ENCODE data around the gene PGAM1. TPM values are rescaled to one million over a fixed set of nuclear protein-coding genes. Genes with fewer than 3 reads are reported as not detected.

Gene PGAM1
- polyA plus RNA-seq, 1 donor from 2014 or later = 195 TPM

DNA sequence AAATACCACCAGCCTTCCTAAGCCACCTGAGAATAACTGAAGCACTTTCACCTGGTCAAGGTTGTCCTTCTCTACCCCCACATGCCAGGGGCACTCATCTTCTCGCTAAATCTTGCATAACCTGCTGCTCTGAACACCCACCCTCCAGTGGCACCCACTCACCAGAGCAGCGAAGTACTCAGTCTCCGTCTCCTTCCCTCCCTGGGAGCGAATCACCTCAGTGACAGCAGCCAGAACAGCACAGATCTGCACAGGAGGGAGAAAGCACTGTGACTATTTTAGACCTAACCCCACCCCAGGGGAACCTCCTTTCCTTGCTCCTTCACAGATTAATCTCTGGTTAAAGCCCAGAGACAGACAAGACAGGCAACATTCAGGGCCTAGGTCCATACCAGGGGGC is 29.9 kb upstream of the PGAM1 start:
- Histone ChIP-seq H3K4me2 (ENCODE audit: low read length) (no peak overlapping the region), H3K9me2 (ENCODE audit: insufficient read depth, low read length) (no peaks in the 10 kb centered on the region), H4K20me1 (ENCODE audit: insufficient read depth) (no peaks in the 10 kb centered on the region), H2AFZ (ENCODE audit: low read depth, low read length) (no peak overlapping the region), H3K27me3 (ENCODE audit: insufficient read depth, low read depth, low read length) (no peaks in the 10 kb centered on the region), H3K9me3 (ENCODE audit: low read length) (no peaks in the 10 kb centered on the region), H3K79me2 (replicated peaks; ENCODE audit: insufficient read depth, low read length) (no peaks in the 10 kb centered on the region), H3F3A (ENCODE audit: insufficient read depth, low read length, poor library complexity, severe bottlenecking) (no peaks in the 10 kb centered on the region), H3K36me3 (ENCODE audit: insufficient read depth, low read length) (no peaks in the 10 kb centered on the region), H3K27ac (ENCODE audit: low read length) (no peak overlapping the region), H3K4me3 (ENCODE audit: low read length) (no peak overlapping the region), H3K9ac (ENCODE audit: low read length) (no peak overlapping the region)
- no peak for TF ChIP-seq EZH2 (IDR thresholded peaks at IDR 0.05; ENCODE audit: borderline replicate concordance, insufficient read depth, low read length, poor library complexity, severe bottlenecking)
- no peak for TF ChIP-seq RAD21 (conservative IDR thresholded peaks at IDR 0.05)
- TF ChIP-seq, protein P1, sequence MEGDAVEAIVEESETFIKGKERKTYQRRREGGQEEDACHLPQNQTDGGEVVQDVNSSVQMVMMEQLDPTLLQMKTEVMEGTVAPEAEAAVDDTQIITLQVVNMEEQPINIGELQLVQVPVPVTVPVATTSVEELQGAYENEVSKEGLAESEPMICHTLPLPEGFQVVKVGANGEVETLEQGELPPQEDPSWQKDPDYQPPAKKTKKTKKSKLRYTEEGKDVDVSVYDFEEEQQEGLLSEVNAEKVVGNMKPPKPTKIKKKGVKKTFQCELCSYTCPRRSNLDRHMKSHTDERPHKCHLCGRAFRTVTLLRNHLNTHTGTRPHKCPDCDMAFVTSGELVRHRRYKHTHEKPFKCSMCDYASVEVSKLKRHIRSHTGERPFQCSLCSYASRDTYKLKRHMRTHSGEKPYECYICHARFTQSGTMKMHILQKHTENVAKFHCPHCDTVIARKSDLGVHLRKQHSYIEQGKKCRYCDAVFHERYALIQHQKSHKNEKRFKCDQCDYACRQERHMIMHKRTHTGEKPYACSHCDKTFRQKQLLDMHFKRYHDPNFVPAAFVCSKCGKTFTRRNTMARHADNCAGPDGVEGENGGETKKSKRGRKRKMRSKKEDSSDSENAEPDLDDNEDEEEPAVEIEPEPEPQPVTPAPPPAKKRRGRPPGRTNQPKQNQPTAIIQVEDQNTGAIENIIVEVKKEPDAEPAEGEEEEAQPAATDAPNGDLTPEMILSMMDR (IDR thresholded peaks at IDR 0.05; ENCODE audit: poor library complexity, severe bottlenecking) = no peak
- no peak for TF ChIP-seq POLR2AphosphoS5 (IDR thresholded peaks at IDR 0.05)
- TF ChIP-seq SMC3 (conservative IDR thresholded peaks at IDR 0.05; ENCODE audit: poor library complexity) = no peak
- TF ChIP-seq, protein P2, sequence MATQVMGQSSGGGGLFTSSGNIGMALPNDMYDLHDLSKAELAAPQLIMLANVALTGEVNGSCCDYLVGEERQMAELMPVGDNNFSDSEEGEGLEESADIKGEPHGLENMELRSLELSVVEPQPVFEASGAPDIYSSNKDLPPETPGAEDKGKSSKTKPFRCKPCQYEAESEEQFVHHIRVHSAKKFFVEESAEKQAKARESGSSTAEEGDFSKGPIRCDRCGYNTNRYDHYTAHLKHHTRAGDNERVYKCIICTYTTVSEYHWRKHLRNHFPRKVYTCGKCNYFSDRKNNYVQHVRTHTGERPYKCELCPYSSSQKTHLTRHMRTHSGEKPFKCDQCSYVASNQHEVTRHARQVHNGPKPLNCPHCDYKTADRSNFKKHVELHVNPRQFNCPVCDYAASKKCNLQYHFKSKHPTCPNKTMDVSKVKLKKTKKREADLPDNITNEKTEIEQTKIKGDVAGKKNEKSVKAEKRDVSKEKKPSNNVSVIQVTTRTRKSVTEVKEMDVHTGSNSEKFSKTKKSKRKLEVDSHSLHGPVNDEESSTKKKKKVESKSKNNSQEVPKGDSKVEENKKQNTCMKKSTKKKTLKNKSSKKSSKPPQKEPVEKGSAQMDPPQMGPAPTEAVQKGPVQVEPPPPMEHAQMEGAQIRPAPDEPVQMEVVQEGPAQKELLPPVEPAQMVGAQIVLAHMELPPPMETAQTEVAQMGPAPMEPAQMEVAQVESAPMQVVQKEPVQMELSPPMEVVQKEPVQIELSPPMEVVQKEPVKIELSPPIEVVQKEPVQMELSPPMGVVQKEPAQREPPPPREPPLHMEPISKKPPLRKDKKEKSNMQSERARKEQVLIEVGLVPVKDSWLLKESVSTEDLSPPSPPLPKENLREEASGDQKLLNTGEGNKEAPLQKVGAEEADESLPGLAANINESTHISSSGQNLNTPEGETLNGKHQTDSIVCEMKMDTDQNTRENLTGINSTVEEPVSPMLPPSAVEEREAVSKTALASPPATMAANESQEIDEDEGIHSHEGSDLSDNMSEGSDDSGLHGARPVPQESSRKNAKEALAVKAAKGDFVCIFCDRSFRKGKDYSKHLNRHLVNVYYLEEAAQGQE (IDR thresholded peaks at IDR 0.05; ENCODE audit: borderline replicate concordance) = no peak

DNA sequence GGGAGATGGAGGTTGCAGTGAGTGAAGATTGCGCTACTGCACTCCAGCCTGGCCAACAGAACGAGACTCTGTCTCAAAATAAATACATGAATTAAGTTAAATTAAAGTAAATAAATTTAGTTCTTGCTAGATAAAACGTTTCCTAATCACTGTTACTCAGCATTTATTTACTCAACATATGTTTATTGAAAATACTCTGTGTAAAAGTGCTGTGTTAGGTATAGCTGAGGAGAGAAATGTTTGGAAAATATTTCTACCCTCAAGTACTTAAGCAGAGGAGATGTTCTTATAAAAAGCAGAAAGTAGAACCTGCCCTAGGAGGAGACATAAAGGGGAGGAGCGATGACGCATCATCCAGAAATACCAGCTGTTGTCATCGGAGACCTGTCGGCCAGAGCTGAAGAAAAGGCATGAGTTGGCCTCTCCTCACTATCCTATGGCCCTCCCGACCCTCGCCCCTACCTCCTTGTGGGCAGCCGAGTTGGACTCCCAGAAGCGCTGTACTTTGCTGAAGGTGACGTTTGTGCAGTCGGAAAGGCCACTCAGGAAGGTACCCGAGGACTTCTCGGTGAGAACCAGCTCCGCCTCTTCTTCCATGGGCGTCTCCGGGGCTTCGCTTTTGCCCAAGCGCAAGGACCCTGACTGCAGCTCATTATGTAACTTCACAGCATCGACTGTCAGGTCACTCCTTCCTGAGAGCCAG is 26.0 kb upstream of the PGAM1 start:
- Histone ChIP-seq H4K20me1 (ENCODE audit: insufficient read depth) (no peaks in the 10 kb centered on the region), H3K27me3 (ENCODE audit: insufficient read depth, low read depth, low read length) (no peaks in the 10 kb centered on the region), H3F3A (ENCODE audit: insufficient read depth, low read length, poor library complexity, severe bottlenecking) (no peaks in the 10 kb centered on the region), H3K9me2 (ENCODE audit: insufficient read depth, low read length) (no peaks in the 10 kb centered on the region), H3K4me2 (ENCODE audit: low read length) (peak overlapping the region; percentile 83), H3K9me3 (ENCODE audit: low read length) (no peaks in the 10 kb centered on the region), H2AFZ (ENCODE audit: low read depth, low read length) (no peak overlapping the region), H3K27ac (ENCODE audit: low read length) (no peak overlapping the region), H3K9ac (ENCODE audit: low read length) (peak overlapping the region; percentile 61), H3K4me3 (ENCODE audit: low read length) (peak overlapping the region; percentile 87), H3K79me2 (replicated peaks; ENCODE audit: insufficient read depth, low read length) (no peaks in the 10 kb centered on the region), H3K36me3 (ENCODE audit: insufficient read depth, low read length) (no peaks in the 10 kb centered on the region)
- TF ChIP-seq EZH2 (IDR thresholded peaks at IDR 0.05; ENCODE audit: borderline replicate concordance, insufficient read depth, low read length, poor library complexity, severe bottlenecking) = no peak
- TF ChIP-seq EP300 (conservative IDR thresholded peaks at IDR 0.05; ENCODE audit: poor library complexity, severe bottlenecking) = no peak
- TF ChIP-seq, protein P2 (IDR thresholded peaks at IDR 0.05; ENCODE audit: borderline replicate concordance) = no peak
- no peak for TF ChIP-seq TAF1 (IDR thresholded peaks at IDR 0.05; ENCODE audit: low read depth)
- no peak for TF ChIP-seq SMC3 (conservative IDR thresholded peaks at IDR 0.05; ENCODE audit: poor library complexity)
- TF ChIP-seq, protein P1 (IDR thresholded peaks at IDR 0.05; ENCODE audit: poor library complexity, severe bottlenecking) = no peak
- TF ChIP-seq MXI1 (conservative IDR thresholded peaks at IDR 0.05; ENCODE audit: poor library complexity, severe bottlenecking) = no peak

Data from neural cell (in vitro differentiated cells).